ENCODE data around the gene MRC2.

- TF ChIP-seq CTCF (IDR thresholded peaks at IDR 0.05) = no peak
- no peak for TF ChIP-seq POLR2A (IDR thresholded peaks at IDR 0.05)
- no peak for TF ChIP-seq POLR2AphosphoS5 (IDR thresholded peaks at IDR 0.05)
- no peak for TF ChIP-seq EP300 (IDR thresholded peaks at IDR 0.05; ENCODE audit: low read depth)
These were observed 25.7 kb downstream of the MRC2 start for GRCh38 chr17:62653002-62653825.
